Cardiac muscle cell (in vitro differentiated cells and primary cell): ENCODE results near the gene DNAI2. TPM values are rescaled to one million over a fixed set of nuclear protein-coding genes. Genes with fewer than 3 reads are reported as not detected.

ENCODE experiments used
- DNase-seq, 2 donors: peaks; one replicate each; pipeline versions ENCODE4 v3.0.0 to v3.0.0-alpha.2; 2010 to 2017; ENCODE audit warnings: low read depth in 1 of 2, low spot score in 1 of 2
- H3K27ac ChIP-seq: fragments of 200-600 bp; sonication (generic); 2 replicates; pipeline ENCODE4 v1.5.1; 2016
- H3K27me3 ChIP-seq: fragments of 200-600 bp; sonication (generic); 2 replicates; pipeline ENCODE4 v1.6.0; 2016; ENCODE audit warnings: control low read depth
- H3K36me3 ChIP-seq: fragments of 200-600 bp; sonication (generic); 2 replicates; pipeline ENCODE4 v1.5.1; 2016; ENCODE audit warnings: control low read depth
- H3K4me1 ChIP-seq: fragments of 200-600 bp; sonication (generic); 2 replicates; pipeline ENCODE4 v1.8.1; 2017; ENCODE audit warnings: low read depth, mild to moderate bottlenecking, mixed run types
- H3K4me3 ChIP-seq: fragments of 200-600 bp; sonication (generic); 2 replicates; pipeline ENCODE4 v1.5.1; 2016; ENCODE audit warnings: mild to moderate bottlenecking
- H3K9me3 ChIP-seq: fragments of 200-600 bp; sonication (generic); 2 replicates; pipeline ENCODE4 v1.5.1; 2017; ENCODE audit warnings: low read depth, mild to moderate bottlenecking, control low read depth
- polyA plus RNA-seq: library from polyadenylated mRNA; unstranded; fragments of >200 nt; fragmentation: Nextera tagmentation; extraction: Ambion mirVana; gene quantifications from 2 replicates; pipeline ENCODE4 v1.2.1, GENCODE V29; 2016
- total RNA-seq: library from RNA; depleted of rRNA; stranded (reverse); fragments of >200 nt; gene quantifications from 2 replicates; pipeline ENCODE4 v1.2.3, GENCODE V29; 2016
- TF ChIP-seq, protein P1 (sequence below): IDR thresholded peaks from 2 replicates; pipeline ENCODE4 v1.5.1; 2012; ENCODE audit warnings: low read depth, mild to moderate bottlenecking, low read length

The DNAI2 gene
- total and polyA plus RNA-seq, 2 experiments from 2014 or later: not detected

DNA sequence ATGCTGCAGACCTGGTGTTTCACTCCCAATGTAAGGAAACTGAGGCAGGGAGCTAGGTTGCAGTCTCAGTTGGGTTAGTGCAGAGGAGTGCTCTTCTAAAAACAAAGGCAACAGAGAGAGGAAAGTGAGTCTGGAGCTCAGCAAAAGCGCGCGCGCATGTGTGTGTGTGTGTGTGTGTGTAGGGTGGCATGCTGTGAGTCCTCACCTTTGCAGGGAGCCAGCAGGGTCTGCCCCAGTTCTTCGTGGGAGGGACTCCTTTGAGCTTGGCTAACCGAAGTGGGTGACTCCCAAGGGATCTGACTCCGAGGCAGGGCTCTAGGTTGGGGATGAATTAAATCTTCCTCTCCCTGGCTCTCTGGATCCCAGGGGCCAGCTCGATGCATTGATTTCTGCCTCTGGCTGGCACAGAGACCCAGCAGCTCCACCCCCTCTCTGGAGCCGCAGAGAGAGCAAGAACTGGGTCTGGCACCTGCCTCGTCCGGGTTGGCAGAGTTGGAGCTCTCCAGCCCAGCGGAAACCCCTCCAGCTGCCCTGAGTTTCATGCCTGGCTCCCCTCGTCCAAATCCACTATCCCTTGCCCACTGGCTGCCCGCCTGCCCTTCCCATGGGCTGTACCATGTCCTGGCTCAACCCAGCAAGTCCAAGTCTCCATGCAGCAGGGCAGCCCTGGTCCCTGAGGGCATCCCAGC, 88.9 kb downstream of the DNAI2 start:
- no peaks in the 10 kb centered on the region for H3K4me1 ChIP-seq
- no peak overlapping the region for H3K4me3 ChIP-seq
- no peaks in the 10 kb centered on the region for H3K9me3 ChIP-seq
- peaks cover 14% of the 10 kb centered on the region for H3K27me3 ChIP-seq
- no peak for DNase-seq
- H3K36me3 ChIP-seq: no peaks in the 10 kb centered on the region
- TF ChIP-seq, protein P1, sequence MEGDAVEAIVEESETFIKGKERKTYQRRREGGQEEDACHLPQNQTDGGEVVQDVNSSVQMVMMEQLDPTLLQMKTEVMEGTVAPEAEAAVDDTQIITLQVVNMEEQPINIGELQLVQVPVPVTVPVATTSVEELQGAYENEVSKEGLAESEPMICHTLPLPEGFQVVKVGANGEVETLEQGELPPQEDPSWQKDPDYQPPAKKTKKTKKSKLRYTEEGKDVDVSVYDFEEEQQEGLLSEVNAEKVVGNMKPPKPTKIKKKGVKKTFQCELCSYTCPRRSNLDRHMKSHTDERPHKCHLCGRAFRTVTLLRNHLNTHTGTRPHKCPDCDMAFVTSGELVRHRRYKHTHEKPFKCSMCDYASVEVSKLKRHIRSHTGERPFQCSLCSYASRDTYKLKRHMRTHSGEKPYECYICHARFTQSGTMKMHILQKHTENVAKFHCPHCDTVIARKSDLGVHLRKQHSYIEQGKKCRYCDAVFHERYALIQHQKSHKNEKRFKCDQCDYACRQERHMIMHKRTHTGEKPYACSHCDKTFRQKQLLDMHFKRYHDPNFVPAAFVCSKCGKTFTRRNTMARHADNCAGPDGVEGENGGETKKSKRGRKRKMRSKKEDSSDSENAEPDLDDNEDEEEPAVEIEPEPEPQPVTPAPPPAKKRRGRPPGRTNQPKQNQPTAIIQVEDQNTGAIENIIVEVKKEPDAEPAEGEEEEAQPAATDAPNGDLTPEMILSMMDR: no peak
- no peak overlapping the region for H3K27ac ChIP-seq

Other genes starting within 250 kb of the DNAI2 start
- 115 and 297 TPM in 2 replicates for gene RPL38, start 70.6 kb upstream of the DNAI2 start, total RNA-seq
- 818 and 999 TPM in 2 replicates for gene RPL38, start 70.6 kb upstream of the DNAI2 start, polyA plus RNA-seq
- gene TTYH2, start 60.7 kb upstream of the DNAI2 start, total RNA-seq: 5.7 and 7.9 TPM in 2 replicates
- gene TTYH2, start 60.7 kb upstream of the DNAI2 start, polyA plus RNA-seq: 7.3 and 7.8 TPM in 2 replicates
- 0.39 and 0.42 TPM in 2 replicates for gene KIF19, start 52.0 kb downstream of the DNAI2 start, total RNA-seq
- gene KIF19, start 52.0 kb downstream of the DNAI2 start, polyA plus RNA-seq: 1.2 TPM in 1 of 2 replicates, not detected in the other
- 0.63 TPM in 1 of 2 replicates, not detected in the other for gene BTBD17, start 87.6 kb downstream of the DNAI2 start, total RNA-seq
- 0.09 and 0.62 TPM in 2 replicates for gene BTBD17, start 87.6 kb downstream of the DNAI2 start, polyA plus RNA-seq
- gene GPR142, start 93.3 kb downstream of the DNAI2 start, total RNA-seq: not detected in 2 replicates
- gene GPR142, start 93.3 kb downstream of the DNAI2 start, polyA plus RNA-seq: not detected in 2 replicates
- gene GPRC5C, start 157.9 kb downstream of the DNAI2 start, total RNA-seq: 114 and 125 TPM in 2 replicates
- 106 and 117 TPM in 2 replicates for gene GPRC5C, start 157.9 kb downstream of the DNAI2 start, polyA plus RNA-seq
- 2.7 and 4.2 TPM in 2 replicates for gene CD300A, start 192.4 kb downstream of the DNAI2 start, total RNA-seq
- gene CD300A, start 192.4 kb downstream of the DNAI2 start, polyA plus RNA-seq: 2.6 and 2.8 TPM in 2 replicates